ENCODE results near the gene C9orf50.

C9orf50 gene

GRCh38 chr9:129570450-129571297 lies 50.2 kb downstream of the C9orf50 start:
- DNase-seq (ENCODE audit: low spot score) = no peak

- no peak for DNase-seq (ENCODE audit: low spot score)
These were observed 51.1 kb downstream of the C9orf50 start for GRCh38 chr9:129569502-129570449.

- no peak for DNase-seq (ENCODE audit: low spot score)
These were observed 52.1 kb downstream of the C9orf50 start for GRCh38 chr9:129568560-129569501.

- no peak for DNase-seq (ENCODE audit: low spot score)
These were observed 52.9 kb downstream of the C9orf50 start for GRCh38 chr9:129567842-129568559.

- DNase-seq (ENCODE audit: low spot score) = no peak
These were observed 53.6 kb downstream of the C9orf50 start for GRCh38 chr9:129567329-129567728.

- DNase-seq (ENCODE audit: low spot score) = no peak
These were observed 54.2 kb downstream of the C9orf50 start for GRCh38 chr9:129566563-129567266.

- DNase-seq (ENCODE audit: low spot score) = no peak
These were observed 58.0 kb downstream of the C9orf50 start for GRCh38 chr9:129562917-129563316.

GRCh38 chr9:129562514-129562913 lies 58.4 kb downstream of the C9orf50 start:
- no peak for DNase-seq (ENCODE audit: low spot score)
